NCI-H1436 (cell line): Measurements from ENCODE around the gene LCORL.
"Not testable (repeated sequence)": the region's sequence is repeated elsewhere in the genome, so short reads cannot be mapped to it uniquely, and the experiment has no call there.

Experiments used
- DNase-seq: peaks from one replicate; lab custom pipeline; 2025; lab: John Stamatoyannopoulos, UW

Gene LCORL

DNA sequence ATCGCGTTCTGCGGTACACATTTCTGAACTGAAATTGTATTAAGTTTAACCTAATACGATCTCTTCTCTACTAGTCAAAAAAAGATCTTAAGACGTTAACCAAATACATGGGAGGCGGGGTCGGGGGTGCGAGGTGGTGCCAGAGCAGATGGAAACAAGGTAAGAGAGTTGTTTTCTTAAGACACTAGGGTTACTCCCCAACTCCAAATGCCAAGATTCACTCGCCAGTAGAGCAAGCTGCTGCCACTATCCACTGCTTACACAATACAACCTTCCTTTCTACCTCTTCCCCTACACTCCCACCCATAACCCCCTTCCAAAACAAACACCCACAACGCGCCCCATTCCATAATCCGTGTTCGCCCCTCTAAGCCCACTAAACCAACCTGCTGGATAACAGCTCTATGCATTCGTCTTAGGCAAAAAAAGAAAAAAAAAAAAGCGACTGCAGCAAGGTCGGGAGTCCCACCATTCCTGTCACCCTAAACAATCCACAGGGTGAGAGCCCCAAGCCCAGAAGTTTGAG, 1.3 kb downstream of the LCORL start:
- no peak for DNase-seq

DNA sequence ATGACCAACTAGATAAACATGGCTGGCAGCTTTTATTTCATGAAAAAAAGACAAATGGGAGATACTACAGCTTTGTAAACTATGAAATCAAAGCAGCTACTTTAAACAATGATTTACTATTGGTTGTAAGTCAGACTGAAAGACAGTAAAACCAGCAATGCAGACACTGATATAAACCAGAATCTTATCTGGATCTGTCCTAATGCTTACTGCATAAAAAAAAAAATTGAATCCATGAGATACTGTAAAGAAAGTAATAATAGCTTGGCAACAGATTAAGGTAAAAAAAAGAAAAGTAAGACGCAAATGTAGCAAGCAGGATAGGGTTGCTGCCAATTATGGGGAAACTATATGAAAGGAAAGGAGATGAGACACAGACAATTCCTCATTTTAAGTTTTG, 7.3 kb downstream of the LCORL start:
- DNase-seq, result no peak

DNA sequence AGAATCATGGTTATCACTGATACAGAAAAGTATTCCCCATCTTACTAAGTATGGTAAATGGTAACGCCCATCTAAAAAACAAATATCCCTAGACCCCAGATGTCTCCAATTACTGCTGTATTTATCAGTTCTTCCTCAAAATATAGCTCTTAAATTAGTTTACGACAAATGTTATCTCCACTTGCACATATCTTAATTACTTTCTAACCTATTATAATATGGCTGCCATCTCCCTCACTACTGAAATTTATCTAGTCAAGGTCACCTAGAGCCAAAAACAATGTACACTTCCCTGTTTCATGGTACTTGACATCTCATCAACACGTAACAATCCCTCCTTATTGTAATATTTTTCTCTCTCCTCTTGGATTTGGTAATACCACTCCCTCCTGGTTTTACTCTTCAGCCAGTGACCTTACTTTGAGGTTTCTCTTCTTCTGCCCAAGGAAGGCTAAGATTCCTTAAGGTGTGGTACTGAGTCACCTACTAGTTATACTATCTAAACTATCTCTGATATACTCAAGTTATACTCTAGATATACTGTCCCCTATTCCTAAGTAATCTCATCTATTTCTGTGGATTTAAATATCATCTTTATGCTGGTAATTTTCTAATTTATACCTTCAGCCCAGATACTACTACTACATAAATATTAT, 8.6 kb downstream of the LCORL start:
- no peak for DNase-seq

DNA sequence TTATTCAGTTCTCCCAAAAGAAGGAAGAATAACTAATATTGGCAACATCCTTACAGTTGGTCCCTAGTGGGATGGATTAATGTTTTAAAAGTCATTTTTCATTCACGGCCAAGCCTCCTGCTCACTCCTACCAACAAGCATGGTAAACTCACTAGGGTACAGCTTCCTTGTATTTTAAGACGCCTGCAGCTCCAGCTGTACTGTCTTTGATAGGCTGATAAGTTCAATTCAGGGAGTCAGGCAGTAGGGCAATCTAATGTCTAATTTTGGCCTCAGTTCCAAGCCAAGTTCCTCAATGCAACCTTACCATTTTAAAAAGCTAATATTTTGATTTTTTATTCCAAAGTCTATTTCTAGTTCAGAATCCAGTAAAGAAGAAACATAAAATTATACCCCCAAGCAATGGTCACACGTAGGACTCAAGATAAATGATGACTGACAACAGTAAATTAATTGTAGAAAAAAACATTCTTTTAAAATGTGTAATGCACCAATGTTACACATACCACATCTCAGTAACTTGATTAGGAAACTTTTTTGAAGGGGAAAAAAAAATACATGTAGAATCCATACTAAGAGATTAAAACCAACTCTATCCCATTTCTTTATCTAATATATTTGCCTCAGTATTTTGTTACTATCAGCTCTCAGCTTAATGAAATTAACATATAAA, 9.3 kb downstream of the LCORL start:
- no peak for DNase-seq

DNA sequence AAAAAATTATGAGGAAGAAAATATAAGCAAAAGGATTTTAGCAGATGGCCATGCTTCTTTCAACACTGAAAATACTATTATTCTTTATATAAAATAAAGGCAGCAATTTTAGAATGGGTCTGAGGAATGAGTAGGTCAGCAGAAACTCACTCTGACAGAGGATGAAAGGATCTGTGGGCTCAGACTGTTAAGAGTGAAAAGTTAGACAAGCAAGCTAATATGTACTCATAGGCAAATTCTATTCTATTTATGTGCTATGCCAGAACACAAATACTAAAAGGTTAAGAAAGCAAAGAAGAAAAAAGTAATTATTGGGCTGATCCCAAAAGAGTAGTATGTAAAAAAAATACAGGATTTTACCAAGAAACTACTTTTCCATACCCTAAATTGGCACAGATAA, 13.9 kb downstream of the LCORL start:
- no peak for DNase-seq

DNA sequence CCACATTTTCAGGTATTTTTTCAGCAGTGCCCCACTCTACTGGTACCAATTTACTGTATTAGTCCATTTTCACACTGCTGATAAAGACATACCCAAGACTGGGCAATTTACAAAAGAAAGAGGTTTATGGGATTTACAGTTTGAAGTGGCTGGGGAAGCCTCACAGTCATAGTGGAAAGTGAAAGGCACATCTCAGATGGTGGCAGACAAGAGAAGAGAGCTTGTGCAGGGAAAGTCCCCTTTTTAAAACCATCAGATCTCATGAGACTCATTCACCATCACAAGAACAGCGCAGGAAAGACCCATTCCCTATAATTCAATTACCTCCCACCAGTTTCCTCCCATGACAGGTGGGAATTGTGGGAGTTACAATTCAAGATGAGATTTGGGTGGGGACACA, 15.1 kb downstream of the LCORL start:
- not testable (repeated sequence) for DNase-seq

DNA sequence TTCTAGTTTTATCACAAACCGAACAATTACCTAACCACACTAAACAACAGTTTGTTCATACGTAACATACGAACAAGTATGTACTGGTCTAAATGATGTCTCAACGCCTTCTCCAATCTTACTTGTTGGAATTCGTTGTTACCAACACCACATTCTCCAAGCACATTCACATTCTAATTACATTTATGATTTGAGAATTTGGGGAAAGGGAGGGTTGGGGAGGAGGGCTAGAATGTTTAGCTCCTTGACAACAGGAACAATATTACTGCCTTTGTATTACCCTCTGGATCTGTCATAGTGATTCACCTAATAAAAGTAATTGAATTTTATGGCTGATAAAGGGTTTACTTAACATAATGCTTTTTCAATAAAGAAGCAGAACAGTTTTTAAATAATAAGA, 24.4 kb downstream of the LCORL start:
- no peak for DNase-seq

DNA sequence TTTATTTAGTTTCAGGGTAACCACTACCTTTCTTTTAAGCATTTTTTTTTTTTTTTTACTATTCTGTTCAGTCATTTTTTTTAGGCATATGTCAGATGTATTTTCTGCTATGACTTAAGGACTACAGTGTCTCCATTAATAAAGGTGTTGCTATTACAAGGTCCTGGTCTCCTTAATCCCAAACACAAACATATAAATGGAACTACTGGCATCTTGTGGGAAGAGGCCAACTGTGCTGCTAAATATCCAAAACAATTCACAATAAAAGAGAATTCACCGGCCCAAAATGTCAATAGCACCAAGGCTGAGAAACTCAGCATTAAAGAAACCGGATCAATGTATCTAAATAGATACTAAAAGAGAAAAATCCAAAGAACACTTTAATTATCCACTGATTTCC, 26.4 kb downstream of the LCORL start:
- DNase-seq, result no peak

DNA sequence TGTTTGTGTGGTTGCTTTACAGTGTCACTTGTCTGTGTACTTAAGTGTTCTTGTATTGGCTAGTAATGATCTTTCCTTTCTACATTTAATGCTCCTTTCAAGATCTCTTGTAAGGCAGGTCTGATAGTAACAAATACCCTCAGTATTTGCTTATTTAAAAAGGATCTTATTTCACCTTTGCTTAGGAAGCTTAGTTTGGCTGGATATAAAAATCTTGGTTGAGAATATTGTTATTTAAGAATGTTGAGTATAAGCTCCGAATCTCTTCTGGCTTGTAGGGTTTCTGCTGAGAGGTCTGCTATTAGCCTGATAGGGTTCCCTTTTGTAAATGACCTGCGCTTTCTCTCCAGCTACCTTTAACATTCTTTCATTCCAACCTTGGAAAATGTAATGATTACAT, 35.7 kb downstream of the LCORL start:
- no peak for DNase-seq

DNA sequence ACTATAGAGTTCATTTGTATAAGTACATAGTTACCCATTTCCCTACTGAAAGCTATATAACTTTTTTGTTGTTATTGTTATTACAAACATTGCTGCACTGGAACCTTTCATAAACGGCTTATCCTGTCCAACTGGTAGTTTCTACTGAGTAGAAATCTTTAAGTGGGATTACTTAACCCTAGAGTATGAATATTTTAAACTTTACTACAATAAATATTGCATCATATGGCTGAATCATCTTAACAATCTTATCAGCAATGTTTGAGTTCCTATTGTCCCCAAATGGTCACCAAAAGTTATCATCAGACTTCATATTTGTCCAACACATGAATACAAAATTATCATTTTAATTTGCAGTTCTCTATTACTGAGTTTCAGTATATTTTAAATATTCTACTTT, 40.5 kb downstream of the LCORL start:
- DNase-seq, result no peak

DNA sequence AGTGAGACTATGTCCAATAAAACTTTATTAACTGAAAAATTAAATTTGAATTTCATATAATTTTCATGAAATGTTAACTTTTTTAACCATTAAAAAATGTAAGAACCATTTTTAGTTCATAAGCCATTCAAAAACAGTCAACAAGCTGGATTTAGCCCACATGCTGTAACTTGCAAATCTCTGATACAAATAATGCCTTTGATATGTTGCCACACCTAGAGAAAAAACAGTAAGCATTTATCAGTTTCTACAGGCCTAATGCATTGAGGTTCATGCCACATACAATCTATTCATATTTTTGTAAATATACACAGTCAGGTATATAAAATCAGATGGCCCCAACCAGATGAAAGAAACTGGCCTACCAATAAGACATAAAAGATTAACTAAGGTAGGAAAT, 52.8 kb downstream of the LCORL start:
- DNase-seq, result no peak

DNA sequence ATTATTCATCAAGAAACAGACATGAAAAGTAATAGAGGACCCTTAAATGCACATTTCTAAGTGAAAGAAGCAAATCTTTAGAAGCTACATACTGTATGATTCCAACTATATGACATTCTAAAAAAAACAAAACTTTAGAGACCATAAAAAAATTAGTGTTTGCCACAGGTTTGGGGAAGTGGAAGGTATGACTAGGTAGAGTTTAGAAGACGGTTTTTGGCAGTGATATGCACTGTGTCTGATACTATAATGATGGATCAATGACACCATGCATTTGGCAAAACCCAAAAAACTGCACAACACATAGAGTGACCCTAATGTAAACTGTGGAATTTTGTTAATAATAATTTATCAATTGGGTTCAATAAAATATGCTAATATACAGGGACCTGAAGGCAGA, 54.5 kb downstream of the LCORL start:
- DNase-seq, result no peak

DNA sequence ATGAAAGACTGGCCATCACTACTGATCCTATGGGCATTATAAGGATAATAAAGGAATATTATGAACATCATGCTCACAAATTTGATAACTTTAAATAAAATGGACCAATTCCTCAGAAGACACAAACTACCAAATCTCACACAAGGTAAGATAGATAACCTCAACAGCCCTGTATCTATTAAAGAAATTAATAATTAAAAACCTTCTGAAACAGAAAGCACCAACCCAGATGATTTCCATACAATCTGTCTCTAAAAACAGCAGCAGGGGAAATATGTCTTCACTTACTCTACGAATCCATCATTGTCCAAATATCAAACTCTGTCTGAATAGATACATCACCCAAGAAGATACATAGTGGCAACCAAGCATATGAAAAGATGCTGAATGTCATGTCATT, 55.2 kb downstream of the LCORL start:
- no peak for DNase-seq

DNA sequence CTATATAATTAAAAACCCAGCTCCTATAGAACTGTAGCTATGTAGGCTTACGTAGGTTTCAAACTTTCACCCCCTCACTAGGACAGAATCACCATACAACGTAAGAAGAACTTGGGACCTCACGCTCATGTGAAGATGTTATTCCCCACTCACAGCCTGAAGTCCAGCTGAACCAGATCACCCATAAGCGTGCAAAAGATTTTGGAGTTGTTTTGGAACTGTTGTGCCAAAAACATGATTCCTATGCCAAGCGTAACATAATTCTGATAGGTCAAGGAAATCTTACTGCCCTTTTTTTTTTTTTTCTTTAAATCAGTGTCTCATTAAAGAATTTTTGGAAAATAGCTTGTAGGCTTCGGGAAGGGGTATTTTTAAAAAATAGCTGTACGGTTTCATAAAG, 57.0 kb downstream of the LCORL start:
- no peak for DNase-seq

DNA sequence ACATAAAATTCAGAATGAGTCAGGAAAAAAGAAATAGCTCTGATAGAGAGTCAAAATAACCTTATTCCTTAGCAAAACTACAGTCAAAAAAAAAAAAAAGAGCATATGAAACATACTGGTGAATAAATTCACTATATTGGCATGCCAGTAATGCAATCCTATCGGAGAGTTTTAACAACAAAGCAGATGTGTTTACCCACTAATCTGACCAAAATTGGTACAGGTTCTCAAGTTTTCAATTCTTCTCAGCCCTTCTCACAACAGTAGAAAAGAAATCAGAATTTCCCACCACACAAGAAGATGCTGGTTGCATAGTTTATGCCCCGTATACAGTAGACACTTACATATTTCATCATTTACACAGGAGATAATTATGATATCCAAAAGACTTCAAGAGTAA, 59.4 kb downstream of the LCORL start:
- no peak for DNase-seq

DNA sequence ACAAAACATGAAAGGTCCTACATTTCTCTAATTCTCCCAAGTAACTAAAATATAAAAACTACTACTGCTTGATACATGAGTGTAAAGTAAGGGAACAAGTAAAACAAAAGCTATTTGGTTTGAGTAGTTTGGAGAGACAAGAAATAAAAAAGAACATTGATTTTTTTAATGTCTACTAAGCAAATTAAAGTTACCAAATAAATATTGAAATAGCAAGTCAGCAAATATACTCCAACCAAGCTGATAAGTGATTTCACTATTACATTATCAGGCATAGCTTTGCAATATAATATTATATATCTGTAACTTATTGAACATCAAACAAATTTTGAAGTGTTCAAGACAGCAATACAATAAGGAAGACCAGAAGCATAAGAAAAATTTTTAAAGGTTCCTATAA, 60.3 kb downstream of the LCORL start:
- no peak for DNase-seq

DNA sequence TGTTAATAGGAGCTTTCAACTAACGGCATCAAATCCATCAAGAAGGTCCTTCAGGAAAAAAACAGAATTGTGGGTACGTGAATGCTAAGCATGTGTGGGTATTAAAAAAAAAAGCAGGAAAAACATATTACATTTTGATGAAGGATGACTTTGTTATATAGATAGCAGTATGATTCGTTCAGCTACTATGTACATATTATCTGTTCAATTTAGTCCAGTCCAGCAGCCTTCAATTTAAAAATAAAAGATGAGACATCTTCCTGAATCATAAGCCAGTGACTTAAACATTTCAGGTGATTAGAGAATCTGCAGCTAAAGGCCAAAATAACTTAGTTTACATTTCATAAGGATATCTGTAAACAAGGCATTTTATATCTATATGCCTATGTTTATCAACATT, 63.4 kb downstream of the LCORL start:
- DNase-seq, result no peak

DNA sequence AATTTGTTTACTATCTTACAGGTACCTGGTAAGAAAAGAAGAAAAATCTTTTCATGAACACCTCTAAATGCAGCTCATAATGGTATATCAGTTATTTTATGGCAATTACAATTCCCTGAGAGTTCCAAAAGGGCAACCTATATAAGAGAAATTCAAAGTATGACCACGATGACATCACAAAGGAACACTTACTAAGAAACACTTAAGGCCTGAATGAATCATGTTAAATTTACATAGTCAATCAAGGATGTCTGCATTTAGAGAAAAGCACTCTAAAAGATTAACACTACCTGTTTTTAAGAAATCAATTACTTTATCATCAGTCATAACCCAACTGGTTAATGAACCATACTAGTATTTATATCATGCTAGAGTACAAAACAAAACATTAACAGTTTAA, 63.9 kb downstream of the LCORL start:
- DNase-seq, result no peak

DNA sequence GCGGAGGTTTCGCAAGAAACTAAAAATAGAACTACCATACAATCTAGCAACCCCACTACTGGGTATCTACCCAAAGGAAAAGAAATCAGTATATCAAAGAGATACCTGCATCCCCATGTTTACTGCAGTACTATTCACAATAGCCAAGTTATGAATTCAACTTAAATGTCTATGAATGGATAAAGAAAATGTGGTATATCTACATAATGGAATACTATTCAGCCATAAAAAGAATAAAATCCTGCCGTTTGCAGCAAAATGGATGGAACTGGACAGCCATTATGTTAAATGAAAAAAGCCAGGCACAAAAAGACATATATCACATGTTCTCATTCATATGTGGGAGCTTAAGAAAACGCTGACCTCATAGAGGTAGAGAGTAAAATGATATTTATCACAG, 65.3 kb downstream of the LCORL start:
- no peak for DNase-seq

DNA sequence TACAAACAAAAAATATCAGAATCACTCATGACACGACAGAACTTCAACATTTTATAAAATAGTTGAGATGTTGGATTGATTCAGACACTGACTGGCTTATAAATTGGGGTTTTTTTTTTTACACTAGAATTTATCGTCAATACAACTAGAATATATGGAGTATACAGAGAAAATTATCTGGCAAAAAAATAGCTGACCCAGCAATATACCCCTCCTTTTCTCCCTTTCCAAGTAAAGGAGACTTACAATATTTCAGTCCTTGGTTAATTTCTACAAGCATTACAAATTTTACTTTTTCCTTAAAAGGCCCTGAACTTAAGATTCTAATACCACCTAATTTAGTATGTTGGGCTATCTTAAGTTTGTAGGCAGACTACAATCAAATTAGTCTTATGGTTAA, 76.3 kb downstream of the LCORL start:
- no peak for DNase-seq

DNA sequence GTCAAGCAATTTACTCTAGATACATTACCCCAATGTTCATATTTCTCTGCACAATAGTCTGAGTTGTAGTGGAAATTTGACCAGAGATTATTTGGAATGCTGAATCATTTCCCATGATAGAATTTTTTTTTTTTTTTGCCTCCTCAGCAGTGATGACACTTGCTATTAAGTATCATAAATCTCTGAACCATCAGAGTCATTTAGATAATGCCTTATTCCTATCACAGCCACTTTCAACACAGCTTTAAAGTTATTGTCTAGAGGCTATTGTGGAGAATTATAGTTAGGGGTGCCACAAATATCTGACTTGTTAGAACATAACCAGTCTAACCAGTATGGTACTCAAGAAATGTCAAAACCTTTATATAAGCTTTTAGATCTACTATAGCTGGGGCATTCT, 79.8 kb downstream of the LCORL start:
- no peak for DNase-seq

DNA sequence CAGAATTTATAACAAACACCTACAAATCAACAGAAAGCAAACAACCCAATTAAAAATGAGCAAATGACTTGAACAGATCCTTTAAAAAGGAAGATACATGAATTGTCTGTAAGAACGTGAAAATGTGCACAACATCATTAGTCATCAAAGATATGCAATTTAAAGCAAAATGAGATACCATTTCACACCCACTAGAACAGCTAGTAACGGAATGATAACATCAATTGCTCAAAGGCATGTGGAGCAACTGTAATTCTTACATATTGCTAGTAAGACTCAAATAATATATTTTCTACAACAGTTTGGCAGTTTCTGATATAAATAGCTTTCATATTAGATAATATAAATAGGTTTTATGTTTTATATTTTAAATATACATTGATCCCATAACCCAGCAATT, 82.5 kb downstream of the LCORL start:
- DNase-seq, result no peak

DNA sequence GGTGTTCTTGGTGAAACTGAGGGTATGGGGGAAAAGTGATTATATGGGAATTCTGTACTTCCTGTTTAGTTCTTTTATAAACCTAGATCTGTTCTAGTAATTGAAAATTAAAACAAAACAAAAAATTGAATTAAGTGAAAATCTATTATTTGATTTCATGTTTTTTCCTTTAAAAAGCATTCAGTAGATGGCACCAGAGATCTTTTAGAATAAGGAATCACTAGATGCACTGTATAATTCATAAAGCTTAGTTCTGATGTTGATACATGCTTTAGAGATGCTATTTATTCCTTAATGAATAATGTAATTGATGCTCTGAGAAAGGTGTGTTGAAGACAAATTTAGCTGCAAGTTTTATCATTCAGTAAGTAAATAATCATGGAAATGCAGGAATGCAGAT, 87.3 kb downstream of the LCORL start:
- DNase-seq, result no peak

DNA sequence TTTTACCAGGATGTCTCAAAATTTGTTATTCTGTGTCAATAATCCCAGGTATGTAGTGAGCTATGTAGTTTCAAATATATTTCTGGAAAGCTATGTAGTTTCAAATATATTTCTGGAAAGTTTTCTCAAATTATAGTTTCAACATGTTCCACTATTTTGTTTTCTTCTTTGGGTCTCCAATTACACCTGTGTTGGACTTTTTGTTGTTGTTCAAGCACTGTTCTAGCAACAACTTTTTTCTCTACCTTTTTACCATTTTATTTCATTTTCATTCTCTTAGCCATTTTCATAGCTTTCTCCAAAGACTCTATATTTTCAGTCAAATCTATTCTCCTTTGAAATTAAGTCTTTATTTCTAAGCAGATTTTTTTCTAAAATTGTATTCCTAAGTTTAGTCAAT, 88.4 kb downstream of the LCORL start:
- no peak for DNase-seq
